Lower leg skin (tissue), 4 donors: ENCODE data around the gene YWHAQ. TPM values are rescaled to one million over a fixed set of nuclear protein-coding genes. Genes with fewer than 3 reads are reported as not detected.
"Not testable (repeated sequence)": the region's sequence is repeated elsewhere in the genome, so short reads cannot be mapped to it uniquely, and the experiment has no call there.

Source experiments
- DNase-seq, 2 donors: peaks; one replicate each; pipeline ENCODE4 v3.0.0-alpha.2; 2019; ENCODE audit warnings: low spot score in 2 of 2
- H3K4me3 ChIP-seq: fragments of 200-600 bp; sonication (generic); 2 replicates; pipeline ENCODE4 v1.5.1; 2017; ENCODE audit warnings: mild to moderate bottlenecking, low read depth; ENCODE audit not compliant: poor library complexity, severe bottlenecking
- POLR2A ChIP-seq, 2 donors: fragments of 450-650 bp; IDR thresholded peaks; one replicate each; pipeline ENCODE4 v1.6.1; 2016 to 2017; ENCODE audit warnings: antibody characterized with exemption in 2 of 2, mild to moderate bottlenecking in 1 of 2, moderate library complexity in 1 of 2
- WGBS, 2 donors: methylation state at CpG; one replicate each; pipeline ENCODE4 v1.1.5; 2018; 5-methylcytosine and 5-hydroxymethylcytosine counted together
- intact Hi-C: fragments of 100-400 bp; cut with DNase I; formaldehyde crosslinking; loops from one replicate; pipeline ENCODE4 v1.15.0; 2023; ENCODE audit warnings: low total_unique reads
- total RNA-seq, 4 donors: library from RNA; depleted of rRNA; stranded (reverse); fragments of >200 nt; gene quantifications; one replicate each; pipeline ENCODE4 v1.1.0, GENCODE V29; 2016
- TF ChIP-seq, protein P1 (sequence below), 3 donors: fragments of 450-650 bp; IDR thresholded peaks; one replicate each; pipeline ENCODE4 v1.5.1; 2016; ENCODE audit warnings: antibody characterized with exemption in 3 of 3, mild to moderate bottlenecking in 3 of 3, moderate library complexity in 2 of 3

Gene YWHAQ
- total RNA-seq, 4 donors from 2014 or later, result 85.6 to 159 (median 121) TPM

DNA sequence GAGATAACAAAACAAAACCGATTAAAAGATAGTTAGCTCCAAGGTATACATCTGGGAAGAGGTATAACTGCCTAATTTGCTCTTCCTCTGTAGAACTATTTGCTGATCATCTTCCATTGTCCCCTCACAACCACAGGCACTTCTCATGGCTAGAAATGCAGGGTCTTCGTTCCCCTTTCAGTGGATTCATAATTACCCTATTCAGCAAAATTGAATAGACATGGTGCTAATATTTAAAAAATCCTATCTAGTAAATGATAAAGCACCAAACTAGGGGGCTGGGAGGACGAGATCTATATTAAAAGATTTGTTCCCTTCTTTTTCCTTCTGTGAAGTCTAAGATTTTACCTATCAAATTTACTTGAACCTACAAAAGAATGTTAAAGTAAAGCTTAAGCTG lies 44.3 kb downstream of the YWHAQ start:
- 90 to 92% methylated on average over 3 of the region's 3 CpGs for WGBS, 2 donors
- H3K4me3 ChIP-seq, result no peak overlapping the region
- intact Hi-C loops, result no loop called here
- TF ChIP-seq, protein P1, sequence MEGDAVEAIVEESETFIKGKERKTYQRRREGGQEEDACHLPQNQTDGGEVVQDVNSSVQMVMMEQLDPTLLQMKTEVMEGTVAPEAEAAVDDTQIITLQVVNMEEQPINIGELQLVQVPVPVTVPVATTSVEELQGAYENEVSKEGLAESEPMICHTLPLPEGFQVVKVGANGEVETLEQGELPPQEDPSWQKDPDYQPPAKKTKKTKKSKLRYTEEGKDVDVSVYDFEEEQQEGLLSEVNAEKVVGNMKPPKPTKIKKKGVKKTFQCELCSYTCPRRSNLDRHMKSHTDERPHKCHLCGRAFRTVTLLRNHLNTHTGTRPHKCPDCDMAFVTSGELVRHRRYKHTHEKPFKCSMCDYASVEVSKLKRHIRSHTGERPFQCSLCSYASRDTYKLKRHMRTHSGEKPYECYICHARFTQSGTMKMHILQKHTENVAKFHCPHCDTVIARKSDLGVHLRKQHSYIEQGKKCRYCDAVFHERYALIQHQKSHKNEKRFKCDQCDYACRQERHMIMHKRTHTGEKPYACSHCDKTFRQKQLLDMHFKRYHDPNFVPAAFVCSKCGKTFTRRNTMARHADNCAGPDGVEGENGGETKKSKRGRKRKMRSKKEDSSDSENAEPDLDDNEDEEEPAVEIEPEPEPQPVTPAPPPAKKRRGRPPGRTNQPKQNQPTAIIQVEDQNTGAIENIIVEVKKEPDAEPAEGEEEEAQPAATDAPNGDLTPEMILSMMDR (IDR thresholded peaks at IDR 0.05), result no peak
- no peak for TF ChIP-seq POLR2A (IDR thresholded peaks at IDR 0.05)
- DNase-seq, result no peak

DNA sequence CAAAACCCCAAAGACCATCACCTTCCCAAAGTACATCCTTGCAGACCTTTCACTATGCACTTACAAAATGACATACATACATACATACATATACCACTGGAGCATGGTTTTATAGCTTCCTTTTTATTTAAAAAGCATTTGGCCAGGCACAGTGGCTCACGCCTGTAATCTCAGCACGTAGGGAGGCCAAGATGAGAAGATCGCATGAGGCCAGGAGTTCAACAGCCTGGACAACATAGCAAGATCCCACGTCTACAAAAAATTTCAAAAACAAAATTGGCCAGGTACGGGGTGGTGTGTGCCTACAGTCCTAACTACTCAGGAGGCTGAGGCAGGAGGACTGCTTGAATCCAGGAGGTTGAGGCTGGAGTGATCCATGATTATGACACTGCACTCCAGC lies 45.3 kb downstream of the YWHAQ start:
- H3K4me3 ChIP-seq, result no peak overlapping the region
- no peak for DNase-seq
- TF ChIP-seq POLR2A (IDR thresholded peaks at IDR 0.05), result no peak
- TF ChIP-seq, protein P1 (IDR thresholded peaks at IDR 0.05), result no peak
- intact Hi-C loops, result no loop called here
- 96 to 99% methylated on average over 5 of the region's 5 CpGs for WGBS, 2 donors

DNA sequence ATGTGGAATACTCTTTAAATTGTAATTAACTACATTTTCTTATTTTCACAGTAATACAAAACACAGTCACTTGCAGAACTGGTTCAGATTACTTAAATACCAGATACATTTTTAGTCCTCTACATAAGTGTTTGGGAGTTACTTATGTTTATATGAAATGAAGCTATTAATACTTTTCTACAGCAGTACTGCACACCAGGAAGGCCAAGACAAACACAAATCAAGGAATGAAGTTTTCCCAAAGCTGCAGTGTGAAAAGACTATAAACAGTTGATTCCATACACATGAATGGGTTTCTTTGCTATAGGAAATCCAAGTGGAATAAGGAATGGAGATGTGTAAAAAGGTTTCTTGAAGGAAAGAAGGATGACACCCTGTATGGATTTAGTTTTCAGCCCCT lies 45.9 kb downstream of the YWHAQ start:
- intact Hi-C loops, H3K4me3 ChIP-seq, DNase-seq: not testable (repeated sequence)

DNA sequence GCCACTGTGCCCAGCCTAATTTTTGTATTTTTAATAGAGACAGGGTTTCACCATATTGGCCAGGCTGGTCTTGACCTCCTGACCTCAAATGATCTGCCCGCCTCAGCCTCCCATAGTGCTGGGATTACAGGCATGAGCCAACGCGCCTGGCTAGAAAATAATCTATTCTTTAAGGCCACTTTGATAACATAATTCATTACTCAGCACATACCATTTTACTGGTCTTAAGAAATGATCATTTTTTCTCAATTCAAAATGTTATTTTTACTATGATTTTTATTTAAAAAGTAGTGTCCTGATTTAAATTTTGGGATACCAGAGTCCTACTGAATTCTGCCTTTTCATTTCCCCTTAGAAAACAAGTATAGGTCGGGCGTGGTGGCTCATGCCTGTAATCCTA lies 48.2 kb downstream of the YWHAQ start:
- DNase-seq, result no peak
- WGBS, 2 donors, result 96 to 97% methylated on average over 5 of the region's 5 CpGs
- TF ChIP-seq, protein P1 (IDR thresholded peaks at IDR 0.05), result no peak
- TF ChIP-seq POLR2A (IDR thresholded peaks at IDR 0.05), result no peak
- intact Hi-C loops, result no loop called here
- H3K4me3 ChIP-seq, result no peak overlapping the region

DNA sequence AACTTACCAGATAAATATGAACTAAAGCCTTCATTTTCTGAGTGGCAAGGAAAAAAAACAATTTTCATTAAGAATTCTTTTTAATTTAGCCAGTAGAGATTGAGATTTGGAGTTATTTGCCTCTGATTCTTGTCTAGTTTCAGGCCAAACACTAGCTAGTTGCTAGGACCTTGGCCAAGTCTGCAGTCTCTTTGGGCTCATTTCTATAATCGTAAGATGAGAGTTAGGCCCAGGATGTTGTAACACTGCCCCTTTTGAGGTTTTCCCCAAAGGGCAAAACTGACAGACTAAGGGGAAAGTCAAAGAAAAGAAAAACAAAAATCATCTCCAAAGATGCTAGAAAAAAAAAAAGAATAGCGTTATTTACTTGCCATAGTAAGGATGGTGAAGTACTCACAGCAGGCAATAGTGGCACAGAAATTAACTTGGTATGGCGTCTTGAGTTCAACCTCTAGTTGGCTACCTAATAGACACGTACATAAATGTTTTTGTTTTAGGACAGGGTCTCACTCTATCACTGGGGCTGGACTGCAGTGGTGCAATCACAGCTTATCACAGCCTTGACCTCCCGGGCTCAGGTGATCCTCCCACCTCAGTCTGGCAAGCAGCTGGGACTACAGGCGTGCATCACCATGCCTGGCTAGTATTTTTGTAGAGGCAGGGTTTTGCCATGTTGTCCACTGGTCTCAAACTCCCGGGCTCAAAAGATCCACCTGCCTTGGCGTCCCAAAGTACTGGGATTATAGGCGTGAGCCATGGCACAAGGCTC lies 52.1 kb downstream of the YWHAQ start:
- DNase-seq, result no peak
- WGBS, 2 donors, result 77 to 86% methylated on average over 9 of the region's 9 CpGs
- H3K4me3 ChIP-seq, result no peak overlapping the region
- TF ChIP-seq, protein P1 (IDR thresholded peaks at IDR 0.05), result no peak
- no peak for TF ChIP-seq POLR2A (IDR thresholded peaks at IDR 0.05)
- intact Hi-C loops, result no loop called here

DNA sequence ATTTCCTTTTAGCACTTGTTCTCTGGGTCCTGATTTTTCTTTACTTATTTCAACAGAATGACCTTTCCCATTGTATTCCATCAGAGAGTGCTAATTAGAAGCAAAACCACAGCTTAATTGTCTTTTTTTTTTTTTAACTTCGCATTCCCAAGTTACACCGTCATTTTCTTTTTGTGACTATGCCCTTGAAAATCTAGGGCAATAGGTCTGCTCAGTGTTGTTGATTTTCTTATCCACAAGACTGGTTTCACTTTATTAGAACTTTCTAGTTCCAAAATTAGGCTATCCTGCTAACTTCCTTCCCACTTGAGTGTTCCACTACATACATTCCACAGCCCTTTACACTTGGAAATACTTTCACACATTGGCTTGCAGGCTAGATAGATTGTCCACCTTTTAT lies 56.5 kb downstream of the YWHAQ start:
- no peak for DNase-seq
- intact Hi-C loops, result no loop called here
- H3K4me3 ChIP-seq, result no peak overlapping the region
- TF ChIP-seq, protein P1 (IDR thresholded peaks at IDR 0.05), result no peak
- no peak for TF ChIP-seq POLR2A (IDR thresholded peaks at IDR 0.05)
- WGBS, 2 donors, result 49 to 75% methylated on average over 2 of the region's 2 CpGs
